Measurements from ENCODE around the gene ELP4.

DNA sequence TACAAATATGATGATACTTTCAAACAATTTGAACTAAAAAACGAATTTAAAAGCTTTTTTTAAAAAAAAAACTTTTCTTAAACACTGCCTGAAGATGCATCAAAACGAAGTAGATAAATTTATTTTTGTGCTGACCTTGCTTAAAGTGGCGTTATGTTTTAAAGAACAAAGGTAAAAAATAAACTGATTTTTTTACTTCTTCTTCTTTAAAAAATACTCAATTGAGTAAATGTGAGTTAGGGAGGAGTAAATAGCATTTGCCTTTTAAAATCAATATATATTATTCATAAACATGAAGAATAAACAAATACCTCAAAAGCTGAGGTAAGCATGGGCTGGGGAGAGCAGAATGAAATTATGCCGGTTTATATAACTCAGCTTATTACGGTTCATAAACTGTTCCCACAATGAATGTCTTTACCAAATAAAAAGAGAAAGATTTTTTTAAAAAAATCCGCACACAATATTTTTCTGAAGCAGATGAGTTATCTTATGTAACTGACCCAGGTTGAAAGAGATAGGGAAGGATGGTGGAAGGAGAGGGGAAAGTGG is 292.5 kb downstream of the ELP4 start:
- TF ChIP-seq, protein P1, sequence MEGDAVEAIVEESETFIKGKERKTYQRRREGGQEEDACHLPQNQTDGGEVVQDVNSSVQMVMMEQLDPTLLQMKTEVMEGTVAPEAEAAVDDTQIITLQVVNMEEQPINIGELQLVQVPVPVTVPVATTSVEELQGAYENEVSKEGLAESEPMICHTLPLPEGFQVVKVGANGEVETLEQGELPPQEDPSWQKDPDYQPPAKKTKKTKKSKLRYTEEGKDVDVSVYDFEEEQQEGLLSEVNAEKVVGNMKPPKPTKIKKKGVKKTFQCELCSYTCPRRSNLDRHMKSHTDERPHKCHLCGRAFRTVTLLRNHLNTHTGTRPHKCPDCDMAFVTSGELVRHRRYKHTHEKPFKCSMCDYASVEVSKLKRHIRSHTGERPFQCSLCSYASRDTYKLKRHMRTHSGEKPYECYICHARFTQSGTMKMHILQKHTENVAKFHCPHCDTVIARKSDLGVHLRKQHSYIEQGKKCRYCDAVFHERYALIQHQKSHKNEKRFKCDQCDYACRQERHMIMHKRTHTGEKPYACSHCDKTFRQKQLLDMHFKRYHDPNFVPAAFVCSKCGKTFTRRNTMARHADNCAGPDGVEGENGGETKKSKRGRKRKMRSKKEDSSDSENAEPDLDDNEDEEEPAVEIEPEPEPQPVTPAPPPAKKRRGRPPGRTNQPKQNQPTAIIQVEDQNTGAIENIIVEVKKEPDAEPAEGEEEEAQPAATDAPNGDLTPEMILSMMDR (IDR thresholded peaks at IDR 0.05): no peak
- TF ChIP-seq POLR2A (IDR thresholded peaks at IDR 0.05): no peak
